GM19193 (cell line): ENCODE results near the gene SYTL1.

Experiments
- POLR2A ChIP-seq: IDR thresholded peaks from 4 replicates; pipeline ENCODE4 v1.6.1; 2011; ENCODE audit not compliant: insufficient read depth, insufficient read length; ENCODE audit errors: extremely low read depth

SYTL1 gene

DNA sequence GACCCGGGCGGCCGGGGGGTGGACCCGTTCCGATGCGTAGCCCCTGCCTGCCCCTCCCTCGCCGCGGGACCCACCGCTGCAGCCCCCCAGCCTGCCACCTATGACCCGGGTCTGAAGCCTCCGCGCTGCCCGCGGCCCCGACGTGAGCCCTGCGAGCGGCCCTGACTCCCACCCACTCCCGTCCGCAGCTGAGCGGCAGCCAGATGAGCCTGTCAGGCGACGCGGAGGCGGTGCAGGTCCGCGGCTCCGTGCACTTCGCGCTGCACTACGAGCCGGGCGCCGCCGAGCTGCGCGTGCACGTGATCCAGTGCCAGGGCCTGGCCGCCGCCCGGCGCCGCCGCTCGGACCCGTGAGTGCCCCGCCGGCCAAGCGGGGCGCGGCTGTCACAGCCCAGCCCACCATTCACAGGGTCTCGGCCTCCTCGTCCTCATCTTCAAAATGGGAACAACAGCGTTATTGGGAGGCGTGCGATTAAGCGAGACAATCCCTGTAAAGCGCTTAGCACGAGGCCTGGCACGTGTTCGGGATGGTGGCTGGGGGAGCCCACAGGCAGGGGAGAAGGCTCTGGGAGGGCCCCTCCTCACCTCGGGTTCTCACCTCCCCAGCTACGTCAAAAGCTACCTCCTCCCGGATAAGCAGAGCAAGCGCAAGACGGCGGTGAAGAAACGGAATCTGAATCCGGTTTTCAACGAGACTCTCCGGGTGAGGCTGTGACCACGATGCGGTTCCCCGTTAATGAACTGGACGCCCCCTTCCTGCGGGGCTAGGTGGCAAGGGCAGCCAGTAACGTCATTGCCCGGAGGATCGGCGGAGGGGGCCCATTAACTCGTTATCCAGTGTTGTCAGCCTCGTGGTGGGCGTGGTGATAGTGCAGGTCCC, 8.2 kb downstream of the SYTL1 start:
- TF ChIP-seq POLR2A, result no peak

- TF ChIP-seq POLR2A, result no peak
Observed at GRCh38 chr1:27350663-27351540, 9.1 kb downstream of the SYTL1 start.

DNA sequence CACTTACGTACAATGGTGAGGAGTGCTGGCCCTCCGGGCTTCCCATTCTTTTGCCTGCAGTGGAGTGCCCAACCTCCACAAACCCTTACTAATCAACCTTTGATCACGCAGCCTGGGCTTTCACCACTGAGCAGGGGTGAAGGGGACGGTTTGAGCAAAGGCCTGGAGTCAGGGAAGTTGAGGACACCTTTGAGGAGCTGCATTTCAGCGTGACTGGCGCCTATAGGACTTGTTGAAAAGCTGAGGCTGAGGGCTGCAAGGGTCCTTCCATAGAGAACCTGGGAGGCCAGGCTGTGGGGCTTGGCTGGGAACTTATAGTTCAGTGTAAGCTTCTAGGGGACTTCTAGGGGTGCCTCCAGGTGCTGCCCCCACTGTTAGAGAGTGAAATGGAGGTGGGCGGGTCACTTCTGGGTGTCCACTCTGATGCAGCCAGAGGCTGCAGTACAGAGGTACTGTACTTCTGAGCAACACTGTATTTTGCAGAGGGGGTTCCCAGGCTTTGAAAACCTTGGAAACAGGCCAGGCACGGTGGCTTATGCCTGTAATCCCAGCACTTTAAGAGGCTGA, 9.8 kb downstream of the SYTL1 start:
- TF ChIP-seq POLR2A, result no peak

- TF ChIP-seq POLR2A, result no peak
Observed at GRCh38 chr1:27353166-27353565, 11.3 kb downstream of the SYTL1 start.

DNA sequence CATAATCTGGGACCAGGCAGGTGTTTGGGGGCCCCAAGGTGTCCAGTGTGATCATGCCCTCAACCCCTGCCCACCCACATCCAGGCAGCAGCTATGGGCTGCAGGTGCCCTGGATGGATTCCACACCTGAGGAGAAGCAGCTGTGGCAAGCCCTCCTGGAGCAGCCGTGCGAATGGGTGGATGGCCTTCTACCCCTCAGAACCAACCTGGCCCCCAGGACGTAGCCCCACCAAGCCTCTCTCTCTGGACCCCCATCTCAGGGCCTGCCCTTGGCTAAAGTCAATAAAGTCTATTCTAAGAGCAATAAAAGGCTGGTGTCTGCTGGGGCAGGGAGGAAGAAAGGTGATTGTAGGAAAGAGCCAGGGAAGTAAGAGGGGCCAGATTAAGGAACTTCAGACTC, 11.8 kb downstream of the SYTL1 start:
- no peak for TF ChIP-seq POLR2A

- no peak for TF ChIP-seq POLR2A
Observed at GRCh38 chr1:27355683-27356082, 13.9 kb downstream of the SYTL1 start.

DNA sequence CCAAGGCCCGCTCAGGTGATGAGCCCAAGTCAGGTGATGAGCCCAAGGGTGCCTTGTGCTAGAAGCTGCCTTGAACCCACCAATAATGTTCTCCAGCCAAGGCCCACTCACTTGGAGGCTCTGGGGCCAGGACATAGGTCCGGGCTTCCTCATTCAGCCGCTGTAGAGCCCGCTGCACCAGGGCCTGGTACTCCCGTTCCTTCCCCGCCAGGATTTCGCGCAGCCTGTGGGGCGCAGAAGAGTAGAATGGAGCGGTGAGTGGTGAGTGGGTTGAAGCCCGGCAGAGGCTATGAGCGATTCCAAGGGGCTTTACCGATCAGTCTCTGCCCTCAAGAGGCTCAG, 14.4 kb downstream of the SYTL1 start:
- TF ChIP-seq POLR2A, result no peak

- no peak for TF ChIP-seq POLR2A
Observed at GRCh38 chr1:27356619-27357280, 14.9 kb downstream of the SYTL1 start.

DNA sequence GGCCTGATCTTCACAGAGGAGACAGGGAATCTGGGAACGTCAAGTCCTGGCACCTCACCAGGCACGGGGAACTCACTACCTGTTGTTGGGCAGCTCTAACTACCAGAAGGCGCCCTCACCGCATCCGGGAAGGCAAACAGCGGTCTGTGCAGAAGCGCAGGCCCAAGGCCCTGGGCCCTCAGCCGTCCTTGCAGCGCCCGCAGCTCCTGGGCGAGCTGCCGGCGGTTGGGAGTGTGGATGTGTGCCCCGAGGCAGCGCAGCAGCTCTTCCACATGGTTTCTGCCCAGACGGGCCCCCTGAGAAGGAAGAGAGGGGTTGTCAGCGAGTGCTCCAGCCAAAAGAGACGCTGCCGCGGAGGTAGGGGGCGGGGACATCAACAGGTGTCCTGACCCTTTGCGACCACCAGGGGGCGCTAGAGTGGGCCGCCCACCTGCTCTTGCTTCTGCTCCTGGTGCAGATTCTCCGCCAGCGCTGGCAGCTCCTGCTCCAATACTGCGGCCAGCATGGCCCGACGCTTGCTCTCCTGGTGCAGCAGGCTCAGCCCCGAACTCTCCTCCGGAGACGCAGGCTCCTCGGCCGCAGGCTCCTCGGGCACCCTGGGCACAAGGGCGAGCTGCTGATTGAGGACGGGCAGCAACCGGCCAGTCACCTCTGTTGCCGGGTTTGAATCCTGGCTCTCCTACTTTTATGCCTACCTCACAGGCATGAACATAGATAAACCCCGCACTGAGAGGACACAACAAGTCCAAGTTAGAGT, 15.6 kb downstream of the SYTL1 start:
- no peak for TF ChIP-seq POLR2A

GRCh38 chr1:27358038-27358927, 16.5 kb downstream of the SYTL1 start:
- no peak for TF ChIP-seq POLR2A

GRCh38 chr1:27358928-27359313, 17.1 kb downstream of the SYTL1 start:
- no peak for TF ChIP-seq POLR2A

DNA sequence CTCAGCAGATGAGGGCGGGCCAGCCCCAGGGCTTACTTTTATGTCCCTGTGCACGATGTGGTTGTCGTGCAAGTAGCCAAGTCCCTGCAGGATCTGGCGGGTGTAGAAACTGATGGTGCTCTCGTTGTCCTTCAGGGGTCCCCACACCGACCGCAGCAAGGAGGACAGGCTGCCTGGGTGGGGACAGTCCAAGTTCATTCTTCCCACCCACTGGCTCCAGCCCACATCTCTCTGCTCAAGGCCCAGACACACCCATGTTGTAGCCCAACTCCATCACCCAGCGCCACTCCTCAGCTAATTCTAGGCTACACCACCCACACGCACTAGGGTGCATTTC, 18.0 kb downstream of the SYTL1 start:
- no peak for TF ChIP-seq POLR2A
